Loucy (cell line): ENCODE measurements around the gene USP11.

Experiments
- CTCF ChIP-seq: fragments of 200-600 bp; sonication (generic); conservative IDR thresholded peaks from 2 replicates; pipeline ENCODE4 v1.5.1; 2014; ENCODE audit warnings: mild to moderate bottlenecking, antibody characterized with exemption, low read length
- EZH2phosphoT487 ChIP-seq: fragments of 200-600 bp; IDR thresholded peaks from 2 replicates; pipeline ENCODE4 v1.6.1; 2018; ENCODE audit warnings: antibody characterized with exemption, mild to moderate bottlenecking, moderate library complexity, borderline replicate concordance

- TF ChIP-seq CTCF (no peak), EZH2phosphoT487 (no peak)
These were observed 24.7 kb upstream of the USP11 start for GRCh38 chrX:47208108-47208507.
